K562 (cell line): ENCODE results near the gene EMP2. TPM values are rescaled to one million over a fixed set of nuclear protein-coding genes. Genes with fewer than 3 reads are reported as not detected.

Experiments used
- ATF1 ChIP-seq, 2 experiments: fragments of 450-650 bp in 1 of 2; IDR thresholded peaks; 2 replicates each; pipeline ENCODE4 v1.6.1; 2016; ENCODE audit warnings: missing compliant biosample characterization in 1 of 2, missing genetic modification characterization in 1 of 2
- MAFF ChIP-seq: IDR thresholded peaks from 2 replicates; pipeline ENCODE4 v1.6.1; 2012; ENCODE audit warnings: low read length, improper control_type of control experiment
- MAFK ChIP-seq: IDR thresholded peaks from 2 replicates; pipeline ENCODE4 v1.6.1; 2011; ENCODE audit warnings: low read length, improper control_type of control experiment
- NCOA1 ChIP-seq: fragments of 450-650 bp; IDR thresholded peaks from 2 replicates; pipeline ENCODE4 v1.6.1; 2016; ENCODE audit warnings: low read depth
- NR2C1 ChIP-seq, 2 experiments: fragments of 450-650 bp; IDR thresholded peaks; 2 replicates each; pipeline ENCODE4 v1.6.1; 2017; ENCODE audit warnings: mild to moderate bottlenecking in 2 of 2, antibody characterized with exemption in 1 of 2, inconsistent platforms in 1 of 2, missing compliant biosample characterization in 1 of 2, missing genetic modification characterization in 1 of 2
- PTBP1 ChIP-seq: fragments of 200-400 bp; formaldehyde crosslinking; IDR thresholded peaks from 2 replicates; pipeline ENCODE4 v1.6.1; 2017; ENCODE audit warnings: low read depth, low read length
- PURB ChIP-seq: sonication (generic); formaldehyde crosslinking; IDR thresholded peaks from 2 replicates; pipeline ENCODE4 v1.9.0; 2021; ENCODE audit warnings: low read depth, mild to moderate bottlenecking, missing genetic modification reagents
- RCOR1 ChIP-seq, 2 experiments: IDR thresholded peaks; 2 replicates each; pipeline ENCODE4 v1.6.1; 2012; ENCODE audit warnings: low read depth in 2 of 2, low read length in 2 of 2, borderline replicate concordance in 1 of 2, improper control_type of control experiment in 1 of 2
- TAF9B ChIP-seq: fragments of 450-650 bp; IDR thresholded peaks from 2 replicates; pipeline ENCODE4 v1.6.1; 2018; ENCODE audit warnings: mild to moderate bottlenecking; ENCODE audit not compliant: partially characterized antibody
- ZEB2 ChIP-seq: fragments of 450-650 bp; IDR thresholded peaks from 2 replicates; pipeline ENCODE4 v1.6.1; 2016
- ZNF316 ChIP-seq: fragments of 450-650 bp; IDR thresholded peaks from 2 replicates; pipeline ENCODE4 v1.6.1; 2016
- ZNF586 ChIP-seq: fragments of 450-650 bp; formaldehyde crosslinking; conservative IDR thresholded peaks from 2 replicates; pipeline ENCODE4 v1.4.0; 2020; ENCODE audit warnings: mild to moderate bottlenecking, moderate library complexity
- ZNF766 ChIP-seq: fragments of 200-800 bp; sonication (Bioruptor generic); conservative IDR thresholded peaks from 2 replicates; pipeline ENCODE4 v1.6.1; 2016; ENCODE audit warnings: missing genetic modification characterization, missing compliant biosample characterization
- polyA plus RNA-seq, 8 experiments: library from polyadenylated mRNA; depleted of rRNA in 4 of 8; stranded (reverse) in 5 of 8; unstranded in 3 of 8; fragments of >200 nt; fragmentation: Nextera tagmentation in 2 of 8; fragmentation: Illumina TruSeq in 1 of 8; extraction: Ambion mirVana in 2 of 8; extraction: Trizol in 1 of 8; gene quantifications; 2 replicates each; pipeline versions ENCODE4 v1.2.1 to v1.2.3, GENCODE V29; 2011 to 2014; ENCODE audit warnings: inconsistent platforms in 1 of 8, missing spikeins in 1 of 8
- total RNA-seq, 7 experiments: library from RNA; depleted of rRNA in 6 of 7; stranded (reverse); fragments of >200 nt in 6 of 7; fragmentation: Illumina TruSeq in 2 of 7; extraction: Trizol in 2 of 7; gene quantifications; 2 replicates each; pipeline versions ENCODE4 v1.2.1 to v1.2.3, GENCODE V29; 2011 to 2021; ENCODE audit warnings: low replicate concordance in 1 of 7
- TF ChIP-seq, protein P1 (sequence below): fragments of 450-650 bp; IDR thresholded peaks from 2 replicates; pipeline ENCODE4 v1.6.1; 2016; ENCODE audit warnings: missing biosample characterization, missing genetic modification characterization
- TF ChIP-seq, protein P2 (sequence below): fragments of 450-650 bp; formaldehyde crosslinking; IDR thresholded peaks from 2 replicates; pipeline ENCODE4 v1.4.0; 2022; ENCODE audit warnings: mild to moderate bottlenecking, moderate library complexity
- TF ChIP-seq, protein P3 (sequence below): fragments of 200-800 bp; sonication (Bioruptor generic); IDR thresholded peaks from 2 replicates; pipeline ENCODE4 v1.6.1; 2017; ENCODE audit warnings: missing genetic modification characterization, missing compliant biosample characterization
- TF ChIP-seq, protein P4 (sequence below), 2 experiments: fragments of 450-650 bp in 1 of 2; sonication (generic) in 1 of 2; formaldehyde crosslinking; conservative IDR thresholded peaks; 2 replicates each; pipeline versions ENCODE4 v1.4.0 to v1.8.1; 2020 to 2022; ENCODE audit warnings: mild to moderate bottlenecking in 1 of 2, missing genetic modification reagents in 1 of 2
- TF ChIP-seq, protein P5 (sequence below): fragments of 250-450 bp; sonication (Bioruptor Pico); IDR thresholded peaks from 2 replicates; pipeline ENCODE4 v1.5.0; 2022; ENCODE audit warnings: mild to moderate bottlenecking
- TF ChIP-seq, protein P6 (sequence below): sonication (generic); IDR thresholded peaks from 2 replicates; pipeline ENCODE4 v1.6.1; 2016

The EMP2 gene
- total and polyA plus RNA-seq, 9 of the 15 experiments (the other 6 are each of a cell fraction or from before 2014, with no cell fraction given) = 0.73 to 6.2 (median 3.1) TPM

DNA sequence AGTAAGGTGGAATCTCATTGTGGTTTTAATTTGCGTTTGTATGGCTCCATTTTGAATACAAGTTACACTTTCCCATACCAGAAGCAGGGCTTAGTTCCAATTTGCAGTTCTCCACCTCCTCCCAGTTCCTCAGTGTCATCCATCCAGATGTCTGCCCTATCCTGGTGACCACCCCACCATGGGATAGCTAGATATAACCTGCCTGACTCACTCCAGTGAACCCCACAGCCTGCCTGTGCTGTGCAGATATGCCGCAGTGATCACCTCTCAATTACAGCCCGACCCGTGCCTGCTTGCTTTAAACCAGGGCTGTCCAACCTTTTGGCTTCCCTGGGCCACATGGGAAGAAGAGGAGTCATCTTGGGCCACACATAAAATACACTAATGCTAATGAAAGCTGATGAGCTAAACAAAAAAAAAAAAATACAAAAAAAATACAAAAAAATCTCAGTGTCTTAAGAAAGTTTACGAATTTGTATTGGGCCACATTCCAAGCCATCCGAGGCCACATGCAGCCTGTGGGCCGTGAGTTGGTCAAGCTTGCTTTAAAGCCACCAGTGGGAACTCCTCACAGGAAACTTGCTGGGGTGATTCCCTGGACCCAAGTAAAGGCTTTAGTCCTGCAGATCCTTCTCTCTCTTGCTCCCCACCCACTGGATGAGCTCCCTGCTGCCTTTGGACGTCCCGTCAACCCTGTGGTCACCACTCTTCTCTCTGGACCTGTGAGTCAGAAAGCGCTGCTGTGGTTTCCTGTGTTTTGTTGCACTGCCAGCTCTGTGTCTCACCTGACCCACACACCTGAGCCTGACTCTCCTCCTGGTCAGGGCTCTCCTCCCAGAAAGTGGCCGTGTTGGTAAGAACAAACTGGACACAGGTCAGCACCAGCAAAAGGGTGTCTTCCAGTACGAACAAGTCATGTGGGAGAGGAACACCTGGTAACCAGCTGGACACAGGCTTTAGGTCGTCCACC is 83.0 kb downstream of the EMP2 start (continued):
- TF ChIP-seq, protein P1, sequence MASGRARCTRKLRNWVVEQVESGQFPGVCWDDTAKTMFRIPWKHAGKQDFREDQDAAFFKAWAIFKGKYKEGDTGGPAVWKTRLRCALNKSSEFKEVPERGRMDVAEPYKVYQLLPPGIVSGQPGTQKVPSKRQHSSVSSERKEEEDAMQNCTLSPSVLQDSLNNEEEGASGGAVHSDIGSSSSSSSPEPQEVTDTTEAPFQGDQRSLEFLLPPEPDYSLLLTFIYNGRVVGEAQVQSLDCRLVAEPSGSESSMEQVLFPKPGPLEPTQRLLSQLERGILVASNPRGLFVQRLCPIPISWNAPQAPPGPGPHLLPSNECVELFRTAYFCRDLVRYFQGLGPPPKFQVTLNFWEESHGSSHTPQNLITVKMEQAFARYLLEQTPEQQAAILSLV (tag) = no peak
- TF ChIP-seq, protein P2, sequence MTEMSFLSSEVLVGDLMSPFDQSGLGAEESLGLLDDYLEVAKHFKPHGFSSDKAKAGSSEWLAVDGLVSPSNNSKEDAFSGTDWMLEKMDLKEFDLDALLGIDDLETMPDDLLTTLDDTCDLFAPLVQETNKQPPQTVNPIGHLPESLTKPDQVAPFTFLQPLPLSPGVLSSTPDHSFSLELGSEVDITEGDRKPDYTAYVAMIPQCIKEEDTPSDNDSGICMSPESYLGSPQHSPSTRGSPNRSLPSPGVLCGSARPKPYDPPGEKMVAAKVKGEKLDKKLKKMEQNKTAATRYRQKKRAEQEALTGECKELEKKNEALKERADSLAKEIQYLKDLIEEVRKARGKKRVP (CRISPR knock-in tag) = 0 out of 2 replicates have a peak, but pooled peaks have one; percentile 44
- TF ChIP-seq PURB (CRISPR knock-in tag) (no peak), ATF1 (CRISPR knock-in tag; IDR thresholded peaks at IDR 0.05) (no peak), ATF1 (tag; IDR thresholded peaks at IDR 0.05) (peak; percentile 49; the same call in 1 of the 2 replicates), ZNF586 (no peak), TAF9B (peak; percentile 35), MAFK (peak; percentile 54; the same call in 1 of the 2 replicates), NR2C1 (IDR thresholded peaks at IDR 0.05) (0 out of 2 replicates have a peak, but pooled peaks have one; percentile 40), NR2C1 (tag; IDR thresholded peaks at IDR 0.05) (peak; percentile 78), NCOA1 (peak; percentile 77; the same call in 1 of the 2 replicates), MAFF (peak; percentile 63), RCOR1 (IDR thresholded peaks at IDR 0.05; ENCODE audit: borderline replicate concordance in 1 of 2, low read depth in 2 of 2, low read length in 2 of 2) (peak; percentile 63 to 80; a peak in 3 of 4 replicates), ZNF316 (peak; percentile 70), ZEB2 (peak; percentile 76), ZNF766 (CRISPR knock-in tag) (peak; percentile 67), PTBP1 (peak; percentile 71; the same call in 1 of the 2 replicates)
- TF ChIP-seq, protein P3, sequence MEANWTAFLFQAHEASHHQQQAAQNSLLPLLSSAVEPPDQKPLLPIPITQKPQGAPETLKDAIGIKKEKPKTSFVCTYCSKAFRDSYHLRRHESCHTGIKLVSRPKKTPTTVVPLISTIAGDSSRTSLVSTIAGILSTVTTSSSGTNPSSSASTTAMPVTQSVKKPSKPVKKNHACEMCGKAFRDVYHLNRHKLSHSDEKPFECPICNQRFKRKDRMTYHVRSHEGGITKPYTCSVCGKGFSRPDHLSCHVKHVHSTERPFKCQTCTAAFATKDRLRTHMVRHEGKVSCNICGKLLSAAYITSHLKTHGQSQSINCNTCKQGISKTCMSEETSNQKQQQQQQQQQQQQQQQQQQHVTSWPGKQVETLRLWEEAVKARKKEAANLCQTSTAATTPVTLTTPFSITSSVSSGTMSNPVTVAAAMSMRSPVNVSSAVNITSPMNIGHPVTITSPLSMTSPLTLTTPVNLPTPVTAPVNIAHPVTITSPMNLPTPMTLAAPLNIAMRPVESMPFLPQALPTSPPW (CRISPR knock-in tag) = peak; percentile 41; the same call in 1 of the 2 replicates
- TF ChIP-seq, protein P4, sequence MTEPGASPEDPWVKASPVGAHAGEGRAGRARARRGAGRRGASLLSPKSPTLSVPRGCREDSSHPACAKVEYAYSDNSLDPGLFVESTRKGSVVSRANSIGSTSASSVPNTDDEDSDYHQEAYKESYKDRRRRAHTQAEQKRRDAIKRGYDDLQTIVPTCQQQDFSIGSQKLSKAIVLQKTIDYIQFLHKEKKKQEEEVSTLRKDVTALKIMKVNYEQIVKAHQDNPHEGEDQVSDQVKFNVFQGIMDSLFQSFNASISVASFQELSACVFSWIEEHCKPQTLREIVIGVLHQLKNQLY (CRISPR knock-in tag; conservative IDR thresholded peaks at IDR 0.05) = no peak
- TF ChIP-seq, protein P5, sequence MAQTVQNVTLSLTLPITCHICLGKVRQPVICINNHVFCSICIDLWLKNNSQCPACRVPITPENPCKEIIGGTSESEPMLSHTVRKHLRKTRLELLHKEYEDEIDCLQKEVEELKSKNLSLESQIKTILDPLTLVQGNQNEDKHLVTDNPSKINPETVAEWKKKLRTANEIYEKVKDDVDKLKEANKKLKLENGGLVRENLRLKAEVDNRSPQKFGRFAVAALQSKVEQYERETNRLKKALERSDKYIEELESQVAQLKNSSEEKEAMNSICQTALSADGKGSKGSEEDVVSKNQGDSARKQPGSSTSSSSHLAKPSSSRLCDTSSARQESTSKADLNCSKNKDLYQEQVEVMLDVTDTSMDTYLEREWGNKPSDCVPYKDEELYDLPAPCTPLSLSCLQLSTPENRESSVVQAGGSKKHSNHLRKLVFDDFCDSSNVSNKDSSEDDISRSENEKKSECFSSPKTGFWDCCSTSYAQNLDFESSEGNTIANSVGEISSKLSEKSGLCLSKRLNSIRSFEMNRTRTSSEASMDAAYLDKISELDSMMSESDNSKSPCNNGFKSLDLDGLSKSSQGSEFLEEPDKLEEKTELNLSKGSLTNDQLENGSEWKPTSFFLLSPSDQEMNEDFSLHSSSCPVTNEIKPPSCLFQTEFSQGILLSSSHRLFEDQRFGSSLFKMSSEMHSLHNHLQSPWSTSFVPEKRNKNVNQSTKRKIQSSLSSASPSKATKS (CRISPR knock-in tag) = no peak
- TF ChIP-seq, protein P6, sequence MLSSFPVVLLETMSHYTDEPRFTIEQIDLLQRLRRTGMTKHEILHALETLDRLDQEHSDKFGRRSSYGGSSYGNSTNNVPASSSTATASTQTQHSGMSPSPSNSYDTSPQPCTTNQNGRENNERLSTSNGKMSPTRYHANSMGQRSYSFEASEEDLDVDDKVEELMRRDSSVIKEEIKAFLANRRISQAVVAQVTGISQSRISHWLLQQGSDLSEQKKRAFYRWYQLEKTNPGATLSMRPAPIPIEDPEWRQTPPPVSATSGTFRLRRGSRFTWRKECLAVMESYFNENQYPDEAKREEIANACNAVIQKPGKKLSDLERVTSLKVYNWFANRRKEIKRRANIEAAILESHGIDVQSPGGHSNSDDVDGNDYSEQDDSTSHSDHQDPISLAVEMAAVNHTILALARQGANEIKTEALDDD = peak; percentile 76
